ENCODE measurements around the gene CLEC4G.

- TF ChIP-seq POLR2A (IDR thresholded peaks at IDR 0.05) (no peak), CTCF (IDR thresholded peaks at IDR 0.05) (no peak)
These were observed 24.3 kb upstream of the CLEC4G start for GRCh38 chr19:7756258-7756657.
